ENCODE data around the gene CMIP.

Gene CMIP

DNA sequence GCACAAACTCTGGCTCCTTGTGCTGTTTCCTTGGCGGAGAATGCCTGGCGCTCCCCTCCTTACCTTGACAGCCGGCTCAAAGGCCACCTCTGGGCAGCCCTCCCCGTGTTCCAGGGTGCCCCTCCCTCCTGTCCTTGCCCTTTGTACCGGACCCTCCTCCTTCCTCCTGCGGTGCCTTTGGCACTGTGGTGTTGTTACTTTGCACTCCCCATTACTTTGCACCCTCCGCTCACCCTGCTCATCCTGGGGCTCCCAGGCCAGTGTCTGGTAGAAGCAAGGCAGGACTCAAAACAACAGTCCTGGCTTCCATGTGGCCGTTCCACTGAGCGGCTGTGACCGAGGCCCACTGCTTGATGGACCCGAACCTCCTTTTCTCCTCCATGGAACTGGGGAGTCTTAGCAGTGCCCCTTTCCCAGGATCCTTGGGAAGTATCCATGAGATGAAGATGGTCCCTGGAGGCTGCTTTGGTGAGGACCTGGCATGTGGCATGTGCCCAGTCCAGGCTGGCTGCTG lies 147.8 kb downstream of the CMIP start:
- no peak overlapping the region for H3K9ac ChIP-seq
- H3K9me3 ChIP-seq (ENCODE audit: control insufficient read depth, low read length): no peaks in the 10 kb centered on the region
- peaks cover 14% of the 10 kb centered on the region for H3K79me2 ChIP-seq
- no peak overlapping the region for H3K4me2 ChIP-seq (ENCODE audit: low read length)
- no peak overlapping the region for H2AFZ ChIP-seq
- no peak overlapping the region for H3K4me3 ChIP-seq (ENCODE audit: low read depth, low read length)
- no peaks in the 10 kb centered on the region for H3K27me3 ChIP-seq (ENCODE audit: control insufficient read depth, insufficient read depth, low read length)
- TF ChIP-seq, protein P1, sequence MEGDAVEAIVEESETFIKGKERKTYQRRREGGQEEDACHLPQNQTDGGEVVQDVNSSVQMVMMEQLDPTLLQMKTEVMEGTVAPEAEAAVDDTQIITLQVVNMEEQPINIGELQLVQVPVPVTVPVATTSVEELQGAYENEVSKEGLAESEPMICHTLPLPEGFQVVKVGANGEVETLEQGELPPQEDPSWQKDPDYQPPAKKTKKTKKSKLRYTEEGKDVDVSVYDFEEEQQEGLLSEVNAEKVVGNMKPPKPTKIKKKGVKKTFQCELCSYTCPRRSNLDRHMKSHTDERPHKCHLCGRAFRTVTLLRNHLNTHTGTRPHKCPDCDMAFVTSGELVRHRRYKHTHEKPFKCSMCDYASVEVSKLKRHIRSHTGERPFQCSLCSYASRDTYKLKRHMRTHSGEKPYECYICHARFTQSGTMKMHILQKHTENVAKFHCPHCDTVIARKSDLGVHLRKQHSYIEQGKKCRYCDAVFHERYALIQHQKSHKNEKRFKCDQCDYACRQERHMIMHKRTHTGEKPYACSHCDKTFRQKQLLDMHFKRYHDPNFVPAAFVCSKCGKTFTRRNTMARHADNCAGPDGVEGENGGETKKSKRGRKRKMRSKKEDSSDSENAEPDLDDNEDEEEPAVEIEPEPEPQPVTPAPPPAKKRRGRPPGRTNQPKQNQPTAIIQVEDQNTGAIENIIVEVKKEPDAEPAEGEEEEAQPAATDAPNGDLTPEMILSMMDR (IDR thresholded peaks at IDR 0.05): no peak
- no peaks in the 10 kb centered on the region for H3K4me1 ChIP-seq
- no peaks in the 10 kb centered on the region for H3K36me3 ChIP-seq (ENCODE audit: control insufficient read depth, insufficient read depth, low read length)
- no peak overlapping the region for H3K27ac ChIP-seq

DNA sequence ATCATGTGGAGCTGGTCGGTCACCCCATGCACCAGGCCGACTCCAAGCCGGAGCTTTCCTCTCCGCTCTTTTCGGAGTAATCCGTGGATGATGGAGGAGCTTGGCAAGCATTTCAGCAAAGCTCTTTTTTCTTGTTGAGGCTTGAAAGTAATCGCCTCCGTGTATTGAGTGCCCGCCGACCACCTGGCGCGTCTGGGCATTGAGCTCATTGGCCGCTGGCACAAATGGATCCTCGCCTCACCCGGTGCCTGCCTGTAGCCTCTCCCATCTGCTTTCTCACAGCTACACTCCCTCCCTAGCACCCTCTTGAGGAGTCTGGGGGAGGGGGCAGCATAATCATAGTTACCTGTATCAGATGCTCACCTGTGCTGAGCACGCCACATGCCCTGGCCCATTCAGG lies 148.9 kb downstream of the CMIP start:
- no peak overlapping the region for H3K9ac ChIP-seq
- no peak overlapping the region for H3K4me2 ChIP-seq (ENCODE audit: low read length)
- H2AFZ ChIP-seq: no peak overlapping the region
- no peaks in the 10 kb centered on the region for H3K27me3 ChIP-seq (ENCODE audit: control insufficient read depth, insufficient read depth, low read length)
- no peaks in the 10 kb centered on the region for H3K36me3 ChIP-seq (ENCODE audit: control insufficient read depth, insufficient read depth, low read length)
- H3K9me3 ChIP-seq (ENCODE audit: control insufficient read depth, low read length): no peaks in the 10 kb centered on the region
- H3K79me2 ChIP-seq: peaks cover 18% of the 10 kb centered on the region
- TF ChIP-seq, protein P1 (IDR thresholded peaks at IDR 0.05): no peak
- no peak overlapping the region for H3K27ac ChIP-seq
- H3K4me3 ChIP-seq (ENCODE audit: low read depth, low read length): no peak overlapping the region
- H3K4me1 ChIP-seq: no peaks in the 10 kb centered on the region

DNA sequence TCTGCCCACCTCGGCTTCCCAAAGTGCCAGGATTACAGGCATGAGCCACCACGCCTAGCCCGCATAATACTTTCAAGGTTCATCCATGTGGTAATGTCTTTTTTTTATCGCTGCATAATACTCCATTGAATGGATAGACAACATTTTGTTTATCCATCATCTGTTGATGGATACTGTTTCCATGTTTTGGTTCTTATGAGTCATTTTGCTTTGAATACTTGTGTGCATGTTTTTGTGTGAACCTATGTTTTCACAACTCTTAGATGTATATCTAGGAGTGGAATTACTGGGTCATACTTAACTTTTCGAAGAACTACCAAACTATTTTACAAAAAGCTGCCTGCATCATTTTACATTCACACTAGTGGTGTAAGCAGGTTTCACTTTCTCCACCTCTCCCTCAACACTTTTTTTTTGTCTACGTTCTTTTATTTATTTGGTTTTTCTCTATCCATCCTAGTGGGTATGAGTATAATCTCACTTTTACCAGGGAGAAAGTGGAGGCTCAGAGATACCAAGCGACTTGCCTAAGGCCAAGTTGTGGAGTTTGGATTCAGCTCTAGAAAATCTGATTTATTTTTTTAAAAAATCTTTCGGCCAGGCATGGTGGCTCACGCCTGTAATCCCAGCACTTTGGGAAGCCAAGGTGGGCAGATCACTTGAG lies 151.2 kb downstream of the CMIP start:
- no peak overlapping the region for H3K27ac ChIP-seq
- no peaks in the 10 kb centered on the region for H3K36me3 ChIP-seq (ENCODE audit: control insufficient read depth, insufficient read depth, low read length)
- no peak overlapping the region for H2AFZ ChIP-seq
- H3K9me3 ChIP-seq (ENCODE audit: control insufficient read depth, low read length): no peaks in the 10 kb centered on the region
- H3K9ac ChIP-seq: no peak overlapping the region
- H3K79me2 ChIP-seq: peaks cover 8% of the 10 kb centered on the region
- H3K4me3 ChIP-seq (ENCODE audit: low read depth, low read length): no peak overlapping the region
- TF ChIP-seq, protein P1 (IDR thresholded peaks at IDR 0.05): no peak
- no peaks in the 10 kb centered on the region for H3K4me1 ChIP-seq
- H3K4me2 ChIP-seq (ENCODE audit: low read length): no peak overlapping the region
- no peaks in the 10 kb centered on the region for H3K27me3 ChIP-seq (ENCODE audit: control insufficient read depth, insufficient read depth, low read length)

DNA sequence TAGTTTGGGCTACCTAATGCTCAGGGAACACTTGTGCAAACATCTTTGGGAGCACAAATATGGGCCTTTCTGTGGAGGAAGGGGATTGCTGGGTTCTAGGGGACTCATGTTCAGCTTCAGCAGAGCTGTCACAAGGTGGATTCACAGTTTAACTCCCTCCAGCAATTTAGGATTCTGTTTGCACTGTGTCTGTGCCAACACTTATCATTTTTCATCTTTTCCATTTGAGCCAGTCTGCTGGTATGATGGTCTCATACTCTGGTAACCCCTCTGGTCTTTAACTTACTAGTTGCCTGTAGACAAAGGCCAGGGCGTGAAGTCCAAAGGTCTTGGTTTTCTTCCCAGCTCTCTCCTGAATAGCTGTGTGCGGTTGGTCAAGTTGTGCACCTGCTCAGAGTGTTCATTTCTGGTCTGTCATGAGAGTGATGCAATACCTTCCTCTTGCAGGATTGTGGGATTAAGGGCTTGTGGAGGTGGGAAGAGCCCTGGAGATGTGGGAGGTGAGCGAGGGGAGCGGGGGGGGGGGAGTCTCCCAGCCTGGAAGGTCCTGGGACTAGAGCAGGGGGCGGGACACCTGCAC lies 152.6 kb downstream of the CMIP start:
- H3K4me2 ChIP-seq (ENCODE audit: low read length): no peak overlapping the region
- no peaks in the 10 kb centered on the region for H3K36me3 ChIP-seq (ENCODE audit: control insufficient read depth, insufficient read depth, low read length)
- peaks cover 8% of the 10 kb centered on the region for H3K79me2 ChIP-seq
- TF ChIP-seq, protein P1 (IDR thresholded peaks at IDR 0.05): no peak
- no peak overlapping the region for H3K4me3 ChIP-seq (ENCODE audit: low read depth, low read length)
- H3K9me3 ChIP-seq (ENCODE audit: control insufficient read depth, low read length): no peaks in the 10 kb centered on the region
- no peak overlapping the region for H3K27ac ChIP-seq
- no peaks in the 10 kb centered on the region for H3K4me1 ChIP-seq
- H3K9ac ChIP-seq: no peak overlapping the region
- H2AFZ ChIP-seq: no peak overlapping the region
- no peaks in the 10 kb centered on the region for H3K27me3 ChIP-seq (ENCODE audit: control insufficient read depth, insufficient read depth, low read length)

DNA sequence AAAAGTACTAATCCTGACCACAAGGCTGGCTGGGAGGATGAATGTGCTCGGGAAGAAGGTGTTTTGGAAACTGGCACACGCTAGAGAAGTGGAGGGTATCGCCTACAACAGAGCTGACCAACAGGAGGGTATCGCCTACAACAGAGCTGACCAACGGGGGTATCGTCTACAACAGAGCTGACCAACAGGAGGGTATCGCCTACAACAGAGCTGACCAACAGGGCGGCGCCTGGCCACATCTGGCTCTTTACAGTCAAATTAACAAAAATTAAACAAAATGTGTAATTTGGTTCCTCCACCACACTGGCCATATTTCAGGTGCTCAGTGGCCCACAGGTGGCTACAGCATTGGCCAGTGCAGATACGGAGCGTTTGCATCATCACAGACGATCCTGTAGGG lies 153.5 kb downstream of the CMIP start:
- no peak overlapping the region for H3K9ac ChIP-seq
- H3K4me3 ChIP-seq (ENCODE audit: low read depth, low read length): no peak overlapping the region
- H3K4me1 ChIP-seq: no peaks in the 10 kb centered on the region
- no peaks in the 10 kb centered on the region for H3K27me3 ChIP-seq (ENCODE audit: control insufficient read depth, insufficient read depth, low read length)
- no peak overlapping the region for H3K27ac ChIP-seq
- TF ChIP-seq, protein P1 (IDR thresholded peaks at IDR 0.05): no peak
- H3K79me2 ChIP-seq: peaks cover 8% of the 10 kb centered on the region
- H3K9me3 ChIP-seq (ENCODE audit: control insufficient read depth, low read length): no peaks in the 10 kb centered on the region
- H2AFZ ChIP-seq: no peak overlapping the region
- no peaks in the 10 kb centered on the region for H3K36me3 ChIP-seq (ENCODE audit: control insufficient read depth, insufficient read depth, low read length)
- H3K4me2 ChIP-seq (ENCODE audit: low read length): no peak overlapping the region

Data from parathyroid adenoma (tissue), 2 donors.